Mononuclear cell (primary cell): ENCODE data around the gene HOXD13. TPM values are rescaled to one million over a fixed set of nuclear protein-coding genes. Genes with fewer than 3 reads are reported as not detected.

ENCODE experiments used
- H3K27me3 ChIP-seq: 2 replicates; pipeline ENCODE4 v1.6.0; 2011; ENCODE audit warnings: low read length, control low read depth; ENCODE audit not compliant: insufficient read depth
- H3K4me1 ChIP-seq: 2 replicates; pipeline ENCODE4 v1.5.1; 2011; ENCODE audit warnings: mild to moderate bottlenecking, low read length, control low read depth; ENCODE audit not compliant: insufficient read depth
- H3K4me3 ChIP-seq: 2 replicates; pipeline ENCODE4 v1.5.1; 2011; ENCODE audit warnings: mild to moderate bottlenecking, low read length, moderate library complexity
- H3K9me3 ChIP-seq: 2 replicates; pipeline ENCODE4 v1.5.1; 2011; ENCODE audit warnings: low read depth, mild to moderate bottlenecking, control low read depth, low read length
- total RNA-seq: library from RNA; depleted of rRNA; stranded (reverse); fragments of >200 nt; gene quantifications from one replicate; pipeline ENCODE4 v1.2.3, GENCODE V29; 2012

Gene HOXD13
- total RNA-seq, 1 donor: not detected

DNA sequence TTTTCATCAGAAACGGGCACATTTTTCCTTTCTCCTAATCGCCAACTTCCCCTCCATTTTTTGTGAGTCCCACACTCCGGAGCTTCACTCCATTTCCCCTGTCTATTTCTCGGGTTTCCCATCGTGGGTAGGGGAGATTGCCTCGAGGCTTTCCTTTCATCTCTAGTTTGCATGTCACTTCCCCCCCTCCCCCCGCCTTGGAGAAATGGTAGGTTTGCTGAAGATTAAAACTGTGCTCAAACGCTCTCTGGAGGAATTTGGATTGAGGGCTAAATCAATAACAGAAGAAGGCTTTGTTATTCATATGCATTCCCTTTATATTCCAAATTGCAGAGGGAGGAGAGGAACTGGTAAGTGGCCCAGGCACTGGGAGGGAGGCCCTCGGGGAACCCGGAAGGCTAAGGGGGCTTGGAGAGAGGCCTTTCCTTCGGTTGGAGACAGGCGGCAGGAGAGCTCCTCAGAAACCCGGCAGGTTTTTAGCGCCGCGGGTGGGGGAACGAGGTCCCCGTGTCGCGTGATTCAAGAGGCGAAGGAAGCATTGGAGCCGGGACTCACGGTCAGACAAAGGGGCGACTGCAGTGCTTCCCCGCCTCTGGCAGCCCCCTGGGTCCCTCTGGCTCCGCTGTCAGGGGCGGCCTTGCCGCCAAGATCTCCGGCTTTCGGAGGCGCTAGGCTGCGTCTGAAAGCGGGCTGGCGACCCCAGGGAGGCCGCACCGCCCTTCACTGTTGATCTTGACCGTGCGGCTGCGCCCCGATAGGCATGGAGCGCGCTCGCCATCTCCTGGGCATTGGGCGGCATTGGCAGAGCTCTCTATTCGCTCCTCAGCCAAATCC, 4.7 kb downstream of the HOXD13 start:
- Histone ChIP-seq H3K27me3 (peaks cover 95% of the 10 kb centered on the region), H3K4me1 (peaks cover 25% of the 10 kb centered on the region), H3K4me3 (peak overlapping the region; percentile 2), H3K9me3 (no peaks in the 10 kb centered on the region)

GRCh38 chr2:176097820-176098365, 5.4 kb downstream of the HOXD13 start:
- H3K4me1 ChIP-seq: peaks cover 25% of the 10 kb centered on the region
- no peaks in the 10 kb centered on the region for H3K9me3 ChIP-seq
- no peak overlapping the region for H3K4me3 ChIP-seq
- H3K27me3 ChIP-seq: peaks cover 99% of the 10 kb centered on the region

GRCh38 chr2:176098366-176099158, 6.0 kb downstream of the HOXD13 start:
- peaks cover 100% of the 10 kb centered on the region for H3K27me3 ChIP-seq
- no peaks in the 10 kb centered on the region for H3K9me3 ChIP-seq
- H3K4me3 ChIP-seq: no peak overlapping the region
- H3K4me1 ChIP-seq: peaks cover 19% of the 10 kb centered on the region

DNA sequence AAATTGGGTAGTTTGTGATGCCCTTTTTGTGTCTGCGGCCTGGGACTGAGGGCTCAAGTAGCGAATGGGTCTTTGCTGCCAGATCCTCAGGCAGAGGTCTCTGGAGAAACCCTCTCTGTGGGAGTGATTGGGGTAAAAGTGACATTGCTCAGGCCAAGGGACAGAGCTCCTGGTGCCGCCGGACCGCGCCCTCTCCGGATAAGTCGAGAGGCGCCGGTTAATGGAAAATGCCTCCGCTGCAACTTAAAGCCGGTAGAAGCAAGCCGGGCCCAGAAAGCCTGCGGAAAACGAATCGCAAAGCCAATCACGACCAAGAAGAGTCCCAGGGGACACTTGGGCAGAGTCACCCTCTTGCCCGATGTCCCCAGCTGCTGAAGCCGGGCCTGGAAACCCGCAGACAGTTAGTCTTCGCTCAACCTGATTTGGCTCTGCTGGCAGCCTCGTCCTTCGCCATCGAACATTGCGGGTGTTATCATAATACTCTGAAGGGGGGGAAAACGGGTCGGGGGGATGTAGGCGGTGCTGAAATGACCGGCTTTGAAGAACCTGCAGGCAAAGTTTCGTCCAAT, 6.7 kb downstream of the HOXD13 start:
- Histone ChIP-seq H3K9me3 (no peaks in the 10 kb centered on the region), H3K27me3 (peaks cover 100% of the 10 kb centered on the region), H3K4me1 (peaks cover 19% of the 10 kb centered on the region), H3K4me3 (no peak overlapping the region)

DNA sequence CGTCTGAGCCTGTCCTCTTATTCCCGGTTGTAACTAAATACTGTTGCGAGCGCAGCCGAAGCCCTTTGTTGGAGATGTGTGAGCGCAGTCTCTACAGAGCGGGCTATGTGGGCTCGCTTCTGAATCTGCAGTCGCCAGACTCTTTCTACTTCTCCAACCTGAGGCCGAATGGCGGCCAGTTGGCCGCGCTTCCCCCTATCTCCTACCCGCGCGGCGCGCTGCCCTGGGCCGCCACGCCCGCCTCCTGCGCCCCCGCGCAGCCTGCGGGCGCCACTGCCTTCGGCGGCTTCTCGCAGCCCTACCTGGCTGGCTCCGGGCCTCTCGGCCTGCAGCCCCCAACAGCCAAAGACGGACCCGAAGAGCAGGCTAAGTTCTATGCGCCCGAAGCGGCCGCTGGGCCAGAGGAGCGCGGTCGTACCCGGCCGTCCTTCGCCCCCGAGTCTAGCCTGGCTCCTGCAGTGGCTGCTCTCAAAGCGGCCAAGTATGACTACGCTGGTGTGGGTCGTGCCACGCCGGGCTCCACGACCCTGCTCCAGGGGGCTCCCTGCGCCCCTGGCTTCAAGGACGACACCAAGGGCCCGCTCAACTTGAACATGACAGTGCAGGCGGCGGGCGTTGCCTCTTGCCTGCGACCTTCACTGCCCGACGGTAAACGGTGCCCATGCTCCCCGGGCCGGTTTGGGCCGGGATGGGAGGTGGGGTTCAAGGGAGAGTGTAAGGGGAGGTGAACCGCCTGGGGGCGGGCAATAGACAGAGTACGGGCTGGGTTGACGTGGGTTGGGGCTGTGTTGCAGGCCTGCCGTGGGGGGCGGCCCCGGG, 7.4 kb downstream of the HOXD13 start, which contains the start of gene HOXD12:
Gene HOXD12, plus strand, starts transcription at position 68 of the 819 bp plus-strand sequence. Its CDS starts 7 bp downstream, at position 75.
- Histone ChIP-seq H3K4me1 (peaks cover 19% of the 10 kb centered on the region), H3K27me3 (peaks cover 100% of the 10 kb centered on the region), H3K9me3 (no peaks in the 10 kb centered on the region), H3K4me3 (no peak within 1 kb of the TSS)

- Histone ChIP-seq H3K27me3 (peaks cover 100% of the 10 kb centered on the region), H3K4me1 (peaks cover 19% of the 10 kb centered on the region), H3K4me3 (no peak overlapping the region), H3K9me3 (no peaks in the 10 kb centered on the region)
Measured at GRCh38 chr2:176100547-176101140, 8.1 kb downstream of the HOXD13 start.

DNA sequence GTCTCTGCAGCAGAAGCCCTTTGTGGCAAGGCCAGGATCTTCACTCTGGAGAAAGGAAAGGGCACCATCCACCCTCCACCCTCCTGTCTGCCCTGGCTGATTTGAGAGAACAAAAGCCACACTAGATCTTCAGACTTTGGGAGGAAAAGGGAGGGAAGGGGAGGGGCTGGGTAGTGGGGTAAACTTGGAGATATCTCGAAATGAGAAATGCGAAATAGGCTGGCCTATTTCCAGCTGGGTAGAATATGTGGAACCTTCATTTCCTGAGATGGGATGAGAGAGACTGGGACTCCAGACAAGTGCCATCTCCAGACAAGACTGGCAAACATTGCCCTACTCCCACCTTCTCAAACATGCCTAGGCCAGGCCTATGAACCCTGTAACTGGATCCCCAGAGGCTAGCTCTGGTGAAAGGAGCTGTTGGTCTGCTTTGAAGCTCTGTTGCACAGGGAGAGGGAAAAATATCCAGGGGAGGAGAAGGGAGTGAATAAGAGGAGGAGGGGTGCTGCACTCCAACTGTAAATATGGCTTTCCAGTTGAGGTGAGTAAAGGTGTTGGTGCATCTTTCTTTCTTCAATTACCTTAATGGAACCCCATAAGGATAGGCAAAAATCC, 8.8 kb downstream of the HOXD13 start:
- H3K4me3 ChIP-seq: no peak overlapping the region
- no peaks in the 10 kb centered on the region for H3K9me3 ChIP-seq
- peaks cover 100% of the 10 kb centered on the region for H3K27me3 ChIP-seq
- peaks cover 18% of the 10 kb centered on the region for H3K4me1 ChIP-seq

DNA sequence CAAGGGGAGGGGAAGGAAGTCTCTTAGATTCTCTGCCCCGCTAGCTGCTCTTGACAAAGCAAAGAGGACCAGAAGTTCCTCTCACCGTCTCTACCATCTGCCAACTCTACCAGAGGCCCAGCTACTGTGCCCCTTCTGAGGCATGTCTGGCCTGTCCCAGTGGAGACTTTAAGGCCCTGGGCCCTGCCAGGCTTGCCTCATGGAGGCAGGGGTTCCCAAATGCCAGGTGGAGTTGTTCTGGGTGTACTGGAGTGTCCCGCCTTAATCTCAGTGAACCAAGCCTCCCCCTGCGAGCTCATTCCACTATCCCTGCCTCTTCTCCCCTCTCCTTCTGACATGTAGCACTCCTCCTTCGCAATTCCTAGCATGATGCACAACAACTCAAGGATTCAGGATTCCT, 9.3 kb downstream of the HOXD13 start:
- Histone ChIP-seq H3K27me3 (peaks cover 97% of the 10 kb centered on the region), H3K9me3 (no peaks in the 10 kb centered on the region), H3K4me3 (no peak overlapping the region), H3K4me1 (peaks cover 14% of the 10 kb centered on the region)

DNA sequence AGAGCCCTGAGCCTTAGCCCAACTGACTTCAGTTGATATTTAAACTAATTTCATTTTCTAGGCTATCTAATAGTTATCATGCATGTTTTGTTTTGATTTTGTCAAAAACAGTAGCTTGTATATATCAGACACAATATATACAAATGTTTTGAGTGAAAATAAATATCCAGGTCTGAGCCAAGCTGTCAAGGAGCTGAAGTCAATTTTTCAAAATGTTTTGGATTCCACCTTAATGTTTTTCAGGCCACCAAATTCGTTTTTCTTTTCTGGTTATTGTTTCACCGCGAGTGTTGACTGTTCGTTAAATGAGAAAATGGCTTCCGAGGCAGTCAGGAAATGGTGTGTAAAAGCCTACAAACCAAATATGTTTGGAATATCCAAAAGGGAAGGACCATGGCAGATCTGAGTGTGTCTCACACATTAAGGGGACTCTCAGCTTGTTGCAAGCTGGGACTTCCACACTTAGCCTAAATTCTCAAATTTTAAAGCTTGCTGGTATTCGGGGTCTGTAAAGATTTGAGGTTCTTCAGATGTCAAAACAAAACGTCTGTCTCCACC, 9.9 kb downstream of the HOXD13 start:
- Histone ChIP-seq H3K4me1 (peaks cover 14% of the 10 kb centered on the region), H3K9me3 (no peaks in the 10 kb centered on the region)

GRCh38 chr2:176103194-176103593, 10.7 kb downstream of the HOXD13 start:
- H3K4me3 ChIP-seq: no peak overlapping the region
- H3K4me1 ChIP-seq: peaks cover 6% of the 10 kb centered on the region
- H3K27me3 ChIP-seq: peaks cover 90% of the 10 kb centered on the region
- H3K9me3 ChIP-seq: no peaks in the 10 kb centered on the region

More for the DNA sequence above, 9.9 kb downstream of the HOXD13 start:
- Histone ChIP-seq H3K27me3 (peaks cover 97% of the 10 kb centered on the region), H3K4me3 (no peak overlapping the region)

DNA sequence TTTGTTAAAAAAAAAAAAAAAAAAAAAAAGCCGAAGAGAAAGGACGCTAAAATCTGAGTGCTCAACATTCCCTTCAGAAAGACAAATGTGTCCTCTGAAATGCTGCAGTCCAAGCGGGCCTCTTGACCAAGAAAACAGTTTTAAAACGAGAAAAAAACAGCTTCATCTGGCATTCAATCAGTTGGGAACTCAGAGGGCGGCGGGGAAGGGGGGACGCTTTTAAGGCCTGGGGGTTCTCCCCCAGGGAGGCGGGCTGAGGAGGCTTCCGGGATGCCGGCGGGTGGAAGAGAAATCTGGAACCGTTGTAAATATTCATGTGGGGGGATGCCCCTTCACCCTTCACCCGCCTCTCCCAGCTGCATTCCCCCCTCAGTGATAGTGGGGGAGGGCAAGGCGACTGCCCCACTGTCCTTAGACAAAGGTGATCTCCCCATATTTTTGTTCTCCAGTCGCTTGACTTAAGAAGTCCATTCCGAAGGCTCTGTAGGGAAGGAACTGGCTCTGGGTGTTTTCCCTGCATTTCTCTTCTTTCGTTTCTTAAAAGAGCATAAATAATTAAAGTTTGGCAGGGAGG, 11.3 kb downstream of the HOXD13 start:
- peaks cover 6% of the 10 kb centered on the region for H3K4me1 ChIP-seq
- H3K27me3 ChIP-seq: peaks cover 88% of the 10 kb centered on the region
- H3K4me3 ChIP-seq: no peak overlapping the region
- H3K9me3 ChIP-seq: no peaks in the 10 kb centered on the region

DNA sequence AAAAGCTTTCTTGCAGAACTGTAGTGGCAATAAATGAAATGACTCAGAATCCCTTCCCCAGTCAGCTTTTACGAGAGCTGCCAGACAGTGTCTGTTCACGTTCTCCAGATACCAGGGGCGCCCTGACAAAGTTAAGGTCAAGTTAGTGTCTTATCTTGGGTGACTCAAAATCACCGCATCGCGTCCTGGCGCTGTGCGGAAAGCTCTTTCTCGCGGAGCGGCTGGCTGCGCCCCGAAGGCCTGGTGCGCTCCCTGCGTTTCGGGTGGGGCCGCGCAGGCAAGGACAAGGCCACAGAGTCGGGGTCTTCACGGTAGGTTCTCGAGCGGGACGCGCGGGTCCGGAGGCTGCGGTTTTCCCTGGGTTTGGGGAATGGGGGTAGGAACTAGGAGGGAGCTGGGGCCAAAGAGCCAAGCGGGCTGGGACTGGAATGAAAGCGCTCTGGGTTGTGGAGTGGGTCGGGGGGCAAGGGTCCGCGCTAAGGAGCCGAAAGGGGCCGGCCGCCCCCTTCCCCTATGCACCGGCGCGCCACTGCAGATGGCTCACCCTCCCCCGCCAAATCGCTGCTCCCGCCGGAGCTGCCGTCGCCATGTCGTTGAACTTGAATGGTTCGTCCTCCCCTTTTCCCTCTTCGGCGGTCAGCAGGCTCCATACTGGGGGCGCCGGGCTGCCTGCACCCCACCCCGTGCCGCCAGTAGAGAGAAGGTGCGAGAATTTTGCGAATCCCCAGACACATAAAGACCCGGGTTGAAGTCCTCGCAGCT, 12.0 kb downstream of the HOXD13 start:
- H3K4me3 ChIP-seq: no peak overlapping the region
- peaks cover 88% of the 10 kb centered on the region for H3K27me3 ChIP-seq
- peaks cover 6% of the 10 kb centered on the region for H3K4me1 ChIP-seq
- no peaks in the 10 kb centered on the region for H3K9me3 ChIP-seq
